K562 (cell line): ENCODE data around the gene MMS19. TPM values are rescaled to one million over a fixed set of nuclear protein-coding genes. Genes with fewer than 3 reads are reported as not detected.

Source experiments
- ATAC-seq: fragments of 200-7000 bp; cut with Tn5 transposase; 3 replicates; pipeline ENCODE4 v1.9.1; 2020; ENCODE audit warnings: moderate library complexity
- BruUV-seq: library from RNA; stranded (reverse); fragments of 400-500 nt; replicated peaks from 2 replicates; lab custom pipeline; 2021; lab: Mats Ljungman, UMichigan
- CTCF ChIA-PET: fragments of 300-600 bp; formaldehyde crosslinking; extraction: SDS; loops from one replicate; lab custom pipeline; 2021; ENCODE audit warnings: low intra/inter-chr PET ratio; lab: Yijun Ruan, JAX
- POLR2A ChIA-PET: fragments of 300-600, 350-650 bp; sonication (Branson Sonifier 250); formaldehyde crosslinking; extraction: SDS; loops from one replicate; lab custom pipeline; 2021; ENCODE audit warnings: antibody characterized with exemption, inconsistent platforms; lab: Yijun Ruan, JAX
- DNase-seq, 4 experiments: peaks; one replicate each; pipeline versions ENCODE4 v3.0.0 to v3.0.0-alpha.2; 2011 to 2018; ENCODE audit warnings: low spot score in 3 of 4, mixed read lengths in 3 of 4; ENCODE audit errors: extremely low read depth in 1 of 4
- FAIRE-seq: peaks from 2 replicates; lab custom pipeline; 2011; peaks lifted over from hg19 to GRCh38; lab: Jason Lieb, UNC
- H2AFZ ChIP-seq: 2 replicates; pipeline ENCODE4 v1.6.0; 2011; ENCODE audit warnings: low read depth, low read length, control low read depth, inconsistent platforms
- H3K27ac ChIP-seq: fragments of 200-600 bp; 3 replicates; pipeline ENCODE4 v1.8.0; 2011; ENCODE audit warnings: low read depth, mild to moderate bottlenecking, control low read depth, inconsistent platforms, low read length, moderate library complexity, mixed read lengths; ENCODE audit errors: extremely low read depth
- H3K27me3 ChIP-seq, 2 experiments: fragments of 300-600 bp in 1 of 2; 2 replicates in 1 of 2; 3 replicates in 1 of 2; pipeline versions ENCODE4 v1.6.0 to v1.8.0; 2011; ENCODE audit warnings: inconsistent platforms in 2 of 2, low read length in 2 of 2, mild to moderate bottlenecking in 1 of 2, mixed read lengths in 1 of 2, moderate library complexity in 1 of 2; ENCODE audit not compliant: control insufficient read depth in 2 of 2, insufficient read depth in 2 of 2
- H3K36me3 ChIP-seq: fragments of 300-600 bp; 3 replicates; pipeline ENCODE4 v1.8.0; 2011; ENCODE audit warnings: mild to moderate bottlenecking, low read length, inconsistent platforms; ENCODE audit not compliant: control insufficient read depth, insufficient read depth
- H3K4me1 ChIP-seq, 2 experiments: fragments of 200-600 bp in 1 of 2; replicated peaks in 1 of 2; 2 replicates in 1 of 2; 3 replicates in 1 of 2; pipeline versions ENCODE4 v1.5.1 to v1.8.0; 2011; ENCODE audit warnings: inconsistent platforms in 2 of 2, low read length in 2 of 2, mild to moderate bottlenecking in 1 of 2, mixed read lengths in 1 of 2, moderate library complexity in 1 of 2; ENCODE audit not compliant: control insufficient read depth in 2 of 2, insufficient read depth in 2 of 2
- H3K4me2 ChIP-seq: 2 replicates; pipeline ENCODE4 v1.6.1; 2011; ENCODE audit warnings: low read length, control low read depth, inconsistent platforms, mixed read lengths; ENCODE audit not compliant: insufficient read depth
- H3K4me3 ChIP-seq: fragments of 200-600 bp; sonication (generic), shearing (Covaris generic); 2 replicates; pipeline ENCODE4 v1.5.1; 2016; ENCODE audit warnings: control low read depth, inconsistent platforms
- H3K79me2 ChIP-seq: fragments of 200-600 bp; 3 replicates; pipeline ENCODE4 v1.8.0; 2011; ENCODE audit warnings: low read length, inconsistent platforms; ENCODE audit not compliant: control insufficient read depth, insufficient read depth
- H3K9ac ChIP-seq, 2 experiments: 2 replicates each; pipeline versions ENCODE4 v1.6.0 to v1.6.1; 2011; ENCODE audit warnings: low read depth in 2 of 2, low read length in 2 of 2, control low read depth in 1 of 2, inconsistent platforms in 1 of 2, mild to moderate bottlenecking in 1 of 2, mixed read lengths in 1 of 2; ENCODE audit not compliant: insufficient read depth in 1 of 2
- H3K9me1 ChIP-seq: one replicate; pipeline ENCODE4 v1.6.0; 2011; ENCODE audit warnings: inconsistent platforms, mild to moderate bottlenecking, low read length, moderate library complexity; ENCODE audit not compliant: control insufficient read depth, insufficient read depth
- H3K9me3 ChIP-seq: replicated peaks from 2 replicates; pipeline ENCODE4 v1.5.1; 2011; ENCODE audit warnings: low read depth, low read length, inconsistent platforms; ENCODE audit not compliant: control insufficient read depth, insufficient read depth
- H4K20me1 ChIP-seq: replicated peaks from 2 replicates; pipeline ENCODE4 v1.6.1; 2011; ENCODE audit warnings: low read length, inconsistent platforms, mixed read lengths; ENCODE audit not compliant: control insufficient read depth, insufficient read depth
- CHAMP1 ChIP-seq: fragments of 450-650 bp; IDR thresholded peaks from 2 replicates; pipeline ENCODE4 v1.6.1; 2016; ENCODE audit warnings: mild to moderate bottlenecking
- CREB3L1 ChIP-seq: fragments of 450-650 bp; IDR thresholded peaks from 2 replicates; pipeline ENCODE4 v1.6.1; 2014; ENCODE audit warnings: low read depth, mild to moderate bottlenecking, moderate library complexity, borderline replicate concordance
- E4F1 ChIP-seq: fragments of 250-450 bp; sonication (Bioruptor Pico); IDR thresholded peaks from 2 replicates; pipeline ENCODE4 v1.5.0; 2021; ENCODE audit warnings: mild to moderate bottlenecking, borderline replicate concordance
- ELK3 ChIP-seq: fragments of 450-650 bp; formaldehyde crosslinking; IDR thresholded peaks from 2 replicates; pipeline ENCODE4 v1.4.0; 2020; ENCODE audit warnings: mild to moderate bottlenecking
- ESRRB ChIP-seq: fragments of 250-450 bp; sonication (Bioruptor Pico); IDR thresholded peaks from 2 replicates; pipeline ENCODE4 v1.5.0; 2020; ENCODE audit warnings: mild to moderate bottlenecking, moderate library complexity, borderline replicate concordance
- HMG20B ChIP-seq: fragments of 250-450 bp; sonication (Bioruptor Pico); IDR thresholded peaks from 2 replicates; pipeline ENCODE4 v1.5.0; 2021; ENCODE audit warnings: mild to moderate bottlenecking
- MCM3 ChIP-seq: fragments of 450-650 bp; IDR thresholded peaks from 2 replicates; pipeline ENCODE4 v1.6.1; 2016
- NFE2L1 ChIP-seq: fragments of 450-650 bp; IDR thresholded peaks from 2 replicates; pipeline ENCODE4 v1.6.1; 2016; ENCODE audit warnings: missing genetic modification characterization, low read depth, mild to moderate bottlenecking, missing compliant biosample characterization, moderate library complexity, borderline replicate concordance
- PCBP1 ChIP-seq: fragments of 200-400 bp; formaldehyde crosslinking; IDR thresholded peaks from 2 replicates; pipeline ENCODE4 v1.6.1; 2018; ENCODE audit warnings: mild to moderate bottlenecking, low read depth, low read length; ENCODE audit not compliant: poor library complexity, severe bottlenecking
- RBFOX2 ChIP-seq: fragments of 200-400 bp; formaldehyde crosslinking; IDR thresholded peaks from 2 replicates; pipeline ENCODE4 v1.6.1; 2017; ENCODE audit warnings: low read depth, mild to moderate bottlenecking, low read length, moderate library complexity
- RBM22 ChIP-seq: fragments of 200-400 bp; formaldehyde crosslinking; IDR thresholded peaks from 2 replicates; pipeline ENCODE4 v1.6.1; 2018; ENCODE audit warnings: low read length, low read depth; ENCODE audit not compliant: poor library complexity, severe bottlenecking
- ZFP36 ChIP-seq: fragments of 150-350 bp; IDR thresholded peaks from 2 replicates; pipeline ENCODE4 v1.6.1; 2018; ENCODE audit warnings: low read length, low read depth; ENCODE audit not compliant: partially characterized antibody
- ZNF140 ChIP-seq: fragments of 250-450 bp; sonication (Bioruptor Pico); IDR thresholded peaks from 2 replicates; pipeline ENCODE4 v1.8.0; 2021; ENCODE audit warnings: moderate library complexity, mild to moderate bottlenecking, inconsistent platforms
- WGBS: fragments of 100-300 bp; shearing (Covaris generic); methylation state at CpG from one replicate; pipeline ENCODE4 v1.1.6; 2016; ENCODE audit warnings: low coverage, mixed read lengths; ENCODE audit not compliant: insufficient coverage; ENCODE audit errors: missing lambda C conversion rate; 5-methylcytosine and 5-hydroxymethylcytosine counted together
- in situ Hi-C: fragments of 300-500 bp; cut with MboI; formaldehyde crosslinking; loops from 4 replicates; pipeline ENCODE4 v1.15.0; 2018; ENCODE audit warnings: inconsistent platforms, mixed read lengths
- intact Hi-C: fragments of 100-400 bp; cut with micrococcal nuclease; formaldehyde crosslinking; loops from 2 replicates; pipeline ENCODE4 v1.14.2; 2022
- polyA plus RNA-seq, 8 experiments: library from polyadenylated mRNA; depleted of rRNA in 4 of 8; stranded (reverse) in 5 of 8; unstranded in 3 of 8; fragments of >200 nt; fragmentation: Nextera tagmentation in 2 of 8; fragmentation: Illumina TruSeq in 1 of 8; extraction: Ambion mirVana in 2 of 8; extraction: Trizol in 1 of 8; gene quantifications; 2 replicates each; pipeline versions ENCODE4 v1.2.1 to v1.2.3, GENCODE V29; 2011 to 2014; ENCODE audit warnings: inconsistent platforms in 1 of 8, missing spikeins in 1 of 8
- total RNA-seq, 7 experiments: library from RNA; depleted of rRNA in 6 of 7; stranded (reverse); fragments of >200 nt in 6 of 7; fragmentation: Illumina TruSeq in 2 of 7; extraction: Trizol in 2 of 7; gene quantifications; 2 replicates each; pipeline versions ENCODE4 v1.2.1 to v1.2.3, GENCODE V29; 2011 to 2021; ENCODE audit warnings: low replicate concordance in 1 of 7

MMS19 gene
- total and polyA plus RNA-seq, 9 of the 15 experiments (the other 6 are each of a cell fraction or from before 2014, with no cell fraction given), result 40.1 to 110 (median 62.9) TPM

- no peak for TF ChIP-seq E4F1 (CRISPR knock-in tag)
- TF ChIP-seq ZNF140 (CRISPR knock-in tag), result no peak
Measured at GRCh38 chr10:97485647-97486281, 12.5 kb downstream of the MMS19 start (continued).

- Histone ChIP-seq H3K36me3 (peaks cover 56% of the 10 kb centered on the region; the same call in 2 of the 3 replicates), H3K79me2 (peaks cover 36% of the 10 kb centered on the region), H3K9me1 (no peaks in the 10 kb centered on the region), H3K4me2 (no peak overlapping the region), H3K9me3 (no peaks in the 10 kb centered on the region), H2AFZ (no peak overlapping the region), H3K4me1 (no peaks in the 10 kb centered on the region), H4K20me1 (no peaks in the 10 kb centered on the region), H3K9ac (no peak overlapping the region), H3K4me3 (no peak overlapping the region), H3K27me3 (no peaks in the 10 kb centered on the region), H3K27ac (no peak overlapping the region)
- ATAC-seq (no peak), DNase-seq (no peak), FAIRE-seq (no peak)
- in situ Hi-C loops, result no loop called here
- ChIA-PET CTCF (no interaction called here), POLR2A (interaction anchor here (0.5 to 1.9 kb wide), 5 partner anchors 11 to 158 kb away, joined by 3 to 6 read pairs (median 3); no protein-coding TSS in a partner anchor)
- intact Hi-C loops, result no loop called here
- BruUV-seq, result no TSS peak
- 89% methylated on average over 1 of the region's 1 CpG for WGBS
- TF ChIP-seq ELK3 (CRISPR knock-in tag) (no peak), ZFP36 (no peak), PCBP1 (no peak), RBM22 (no peak), CHAMP1 (no peak), HMG20B (no peak), RBFOX2 (no peak), ESRRB (CRISPR knock-in tag) (no peak), NFE2L1 (tag) (no peak), CREB3L1 (no peak), MCM3 (no peak)
Measured at GRCh38 chr10:97483921-97484320, 14.3 kb downstream of the MMS19 start.
